GM12878 (cell line): ENCODE results near the gene CCL11. TPM values are rescaled to one million over a fixed set of nuclear protein-coding genes. Genes with fewer than 3 reads are reported as not detected.

Experiments
- ATAC-seq: fragments of 200-7000 bp; cut with Tn5 transposase; 3 replicates; pipeline ENCODE4 v1.9.1; 2020; ENCODE audit warnings: mild to moderate bottlenecking, moderate library complexity
- BruUV-seq: library from RNA; stranded (reverse); fragments of 400-500 nt; replicated peaks from 2 replicates; lab custom pipeline; 2021; lab: Mats Ljungman, UMichigan
- CTCF ChIA-PET: fragments of 300-600 bp; sonication (Branson Sonifier 250); formaldehyde crosslinking; extraction: SDS; loops from one replicate; lab custom pipeline; 2021; ENCODE audit warnings: inconsistent platforms; lab: Yijun Ruan, JAX
- POLR2A ChIA-PET: fragments of 350-600 bp; formaldehyde crosslinking; extraction: SDS; loops from one replicate; lab custom pipeline; 2021; ENCODE audit warnings: inconsistent platforms; lab: Charles Lee
- RAD21 ChIA-PET: fragments of 300-600 bp; sonication (Branson Sonifier 250); formaldehyde crosslinking; loops from one replicate; lab custom pipeline; 2023; ENCODE audit warnings: antibody characterized with exemption; ENCODE audit not compliant: unreplicated experiment; lab: Charles Lee
- SMC1A ChIA-PET: fragments of 300-600 bp; sonication (Branson Sonifier 250); formaldehyde crosslinking; loops from one replicate; lab custom pipeline; 2023; ENCODE audit not compliant: unreplicated experiment, uncharacterized antibody; lab: Charles Lee
- DNase-seq: peaks from one replicate; pipeline ENCODE4 v3.0.0-alpha.2; 2011; ENCODE audit warnings: low read depth, low spot score
- FAIRE-seq: peaks from 3 replicates; lab custom pipeline; 2011; peaks lifted over from hg19 to GRCh38; lab: Jason Lieb, UNC
- H2AFZ ChIP-seq: 2 replicates; pipeline ENCODE4 v1.6.0; 2011; ENCODE audit warnings: low read depth, low read length, control low read depth; ENCODE audit not compliant: control insufficient read depth
- H3K27ac ChIP-seq: 2 replicates; pipeline ENCODE4 v1.5.1; 2011; ENCODE audit warnings: control low read depth; ENCODE audit not compliant: control insufficient read depth, insufficient read depth
- H3K27me3 ChIP-seq, 2 experiments: replicated peaks in 1 of 2; 2 replicates each; pipeline versions ENCODE4 v1.6.0 to v1.6.1; 2011; ENCODE audit warnings: low read length in 1 of 2; ENCODE audit not compliant: control insufficient read depth in 2 of 2, insufficient read depth in 2 of 2
- H3K36me3 ChIP-seq, 2 experiments: 2 replicates each; pipeline ENCODE4 v1.5.1; 2011; ENCODE audit warnings: low read length in 1 of 2; ENCODE audit not compliant: control insufficient read depth in 2 of 2, insufficient read depth in 2 of 2
- H3K4me1 ChIP-seq: 2 replicates; pipeline ENCODE4 v1.6.1; 2011; ENCODE audit warnings: mild to moderate bottlenecking, low read length, moderate library complexity, mixed read lengths; ENCODE audit not compliant: control insufficient read depth, insufficient read depth
- H3K4me2 ChIP-seq: 2 replicates; pipeline ENCODE4 v1.6.0; 2011; ENCODE audit warnings: control low read depth; ENCODE audit not compliant: control insufficient read depth, insufficient read depth
- H3K4me3 ChIP-seq: fragments of 200-600 bp; sonication (generic); 2 replicates; pipeline ENCODE4 v1.5.1; 2016
- H3K79me2 ChIP-seq: 2 replicates; pipeline ENCODE4 v1.6.0; 2011; ENCODE audit warnings: low read length; ENCODE audit not compliant: control insufficient read depth, insufficient read depth
- H3K9ac ChIP-seq: 2 replicates; pipeline ENCODE4 v1.8.0; 2011; ENCODE audit warnings: low read length, control low read depth, mixed read lengths; ENCODE audit not compliant: control insufficient read depth, insufficient read depth
- H3K9me3 ChIP-seq: replicated peaks from 3 replicates; pipeline ENCODE4 v1.5.1; 2011; ENCODE audit warnings: mild to moderate bottlenecking, low read length; ENCODE audit not compliant: control insufficient read depth, insufficient read depth
- H4K20me1 ChIP-seq: 2 replicates; pipeline ENCODE4 v1.6.0; 2011; ENCODE audit not compliant: control insufficient read depth, insufficient read depth
- ATF3 ChIP-seq: IDR thresholded peaks from 2 replicates; pipeline ENCODE4 v1.6.1; 2011; ENCODE audit warnings: low read depth, mild to moderate bottlenecking, low read length, moderate library complexity, borderline replicate concordance; ENCODE audit errors: extremely low read depth
- CEBPB ChIP-seq, 2 experiments: fragments of 150-350 bp in 1 of 2; IDR thresholded peaks; 2 replicates each; pipeline ENCODE4 v1.6.1; 2012 to 2014; ENCODE audit warnings: low read depth in 2 of 2, low read length in 2 of 2, borderline replicate concordance in 1 of 2, inconsistent platforms in 1 of 2
- CEBPZ ChIP-seq: fragments of 150-350 bp; IDR thresholded peaks from 2 replicates; pipeline ENCODE4 v1.6.1; 2016; ENCODE audit warnings: low read depth, low read length
- CHD1 ChIP-seq: IDR thresholded peaks from 2 replicates; pipeline ENCODE4 v1.6.1; 2012; ENCODE audit warnings: low read depth, low read length, improper control_type of control experiment
- HCFC1 ChIP-seq: fragments of 150-350 bp; IDR thresholded peaks from 2 replicates; pipeline ENCODE4 v1.6.1; 2014; ENCODE audit warnings: low read length
- HDAC2 ChIP-seq: fragments of 200-600 bp; sonication (generic); IDR thresholded peaks from 2 replicates; pipeline ENCODE4 v1.6.1; 2017
- HSF1 ChIP-seq: fragments of 150-350 bp; IDR thresholded peaks from 2 replicates; pipeline ENCODE4 v1.6.1; 2014; ENCODE audit warnings: mild to moderate bottlenecking, low read depth, low read length
- IRF5 ChIP-seq: fragments of 450-650 bp; IDR thresholded peaks from 2 replicates; pipeline ENCODE4 v1.6.1; 2017; ENCODE audit warnings: borderline replicate concordance
- LARP7 ChIP-seq: fragments of 450-650 bp; IDR thresholded peaks from 2 replicates; pipeline ENCODE4 v1.6.1; 2017; ENCODE audit warnings: mild to moderate bottlenecking
- MXI1 ChIP-seq: fragments of 150-350 bp; IDR thresholded peaks from 2 replicates; pipeline ENCODE4 v1.6.1; 2011; ENCODE audit warnings: low read depth, mild to moderate bottlenecking, inconsistent platforms, low read length, improper control_type of control experiment
- STAT1 ChIP-seq: fragments of 450-650 bp; conservative IDR thresholded peaks from 2 replicates; pipeline ENCODE4 v1.6.1; 2014; ENCODE audit warnings: antibody characterized with exemption, mild to moderate bottlenecking
- USF2 ChIP-seq: IDR thresholded peaks from 2 replicates; pipeline ENCODE4 v1.6.1; 2011; ENCODE audit warnings: low read depth, low read length, improper control_type of control experiment, borderline replicate concordance
- ZBTB33 ChIP-seq: fragments of 450-650 bp; IDR thresholded peaks from 2 replicates; pipeline ENCODE4 v1.6.1; 2017; ENCODE audit warnings: mild to moderate bottlenecking
- WGBS: methylation state at CpG from one replicate; pipeline ENCODE4 v1.1.6; 2016; ENCODE audit warnings: low lambda C conversion rate; ENCODE audit not compliant: insufficient replicate concordance, insufficient coverage; ENCODE audit errors: missing lambda C conversion rate; 5-methylcytosine and 5-hydroxymethylcytosine counted together
- in situ Hi-C: fragments of 300-500 bp; cut with MboI; formaldehyde crosslinking; loops from 9 replicates; pipeline ENCODE4 v1.14.3; 2018; ENCODE audit warnings: mixed read lengths
- intact Hi-C: fragments of 100-400 bp; cut with micrococcal nuclease; formaldehyde crosslinking; loops from one replicate; pipeline ENCODE4 v1.14.2; 2022; ENCODE audit not compliant: unreplicated experiment
- polyA plus RNA-seq, 11 experiments: library from polyadenylated mRNA; depleted of rRNA in 4 of 11; unstranded in 6 of 11; stranded (reverse) in 5 of 11; fragments of >200 nt; fragmentation: Nextera tagmentation in 4 of 11; fragmentation: Illumina TruSeq in 1 of 11; extraction: Ambion mirVana in 4 of 11; extraction: Trizol in 1 of 11; gene quantifications; 1 replicate in 1 of 11; 2 replicates in 10 of 11; pipeline versions ENCODE4 v1.2.1 to v1.2.3, GENCODE V29; 2011 to 2016; ENCODE audit warnings: inconsistent platforms in 2 of 11, missing spikeins in 2 of 11, low read depth in 1 of 11
- total RNA-seq, 4 experiments: library from RNA; depleted of rRNA in 3 of 4; stranded (reverse); fragments of >200 nt in 3 of 4; fragmentation: Illumina TruSeq in 1 of 4; extraction: Trizol in 1 of 4; gene quantifications; 2 replicates each; pipeline versions ENCODE4 v1.2.1 to v1.2.3, GENCODE V29; 2013 to 2021

CCL11 gene
- total and polyA plus RNA-seq, 10 of the 15 experiments (the other 5 are each of a cell fraction or from before 2014, with no cell fraction given), result not detected

- ATAC-seq (no peak), DNase-seq (no peak), FAIRE-seq (no peak)
- no peaks in the 10 kb centered on the region for H3K9me3 ChIP-seq
- ChIA-PET CTCF (no interaction called here), POLR2A (no interaction called here), RAD21 (no interaction called here), SMC1A (no interaction called here)
- no peak overlapping the region for H3K4me2 ChIP-seq
- no peaks in the 10 kb centered on the region for H3K79me2 ChIP-seq
- no peak overlapping the region for H3K4me3 ChIP-seq
- BruUV-seq, result no TSS peak
- TF ChIP-seq STAT1 (no peak), CEBPB (IDR thresholded peaks at IDR 0.05; ENCODE audit: borderline replicate concordance in 1 of 2, low read depth in 2 of 2, low read length in 2 of 2) (no peak), MXI1 (no peak), USF2 (no peak), IRF5 (no peak), CHD1 (no peak), LARP7 (no peak), CEBPZ (no peak), ATF3 (no peak), ZBTB33 (no peak), HCFC1 (no peak), HSF1 (no peak), HDAC2 (no peak)
- H3K9ac ChIP-seq, result no peak overlapping the region
- in situ Hi-C loops (no loop called here), intact Hi-C loops (no loop called here)
- H4K20me1 ChIP-seq, result no peaks in the 10 kb centered on the region; the same call in 1 of the 2 replicates
- no peak overlapping the region for H3K27ac ChIP-seq
- WGBS, result 13% methylated on average over 5 of the region's 5 CpGs
- H3K27me3 ChIP-seq, result peaks cover 3 to 15% of the 10 kb centered on the region in 2 experiments
- H3K36me3 ChIP-seq, result no peaks in the 10 kb centered on the region
- H3K4me1 ChIP-seq, result peaks cover 4% of the 10 kb centered on the region
- no peak overlapping the region for H2AFZ ChIP-seq
Observed at GRCh38 chr17:34257299-34257985, 28.1 kb upstream of the CCL11 start.
